HepG2 (cell line): ENCODE measurements around the gene PPP2R1B. TPM values are rescaled to one million over a fixed set of nuclear protein-coding genes. Genes with fewer than 3 reads are reported as not detected.

Experiments
- ATAC-seq: fragments of 200-7000 bp; cut with Tn5 transposase; 3 replicates; pipeline ENCODE4 v1.9.1; 2020; ENCODE audit warnings: mild to moderate bottlenecking, moderate library complexity
- BruUV-seq: library from RNA; stranded (reverse); fragments of 400-500 nt; replicated peaks from 2 replicates; lab custom pipeline; 2021; lab: Mats Ljungman, UMichigan
- CTCF ChIA-PET: fragments of 300-600 bp; formaldehyde crosslinking; extraction: SDS; loops from one replicate; lab custom pipeline; 2021; ENCODE audit warnings: low total read pairs, inconsistent platforms, low intra/inter-chr PET ratio; lab: Yijun Ruan, JAX
- POLR2A ChIA-PET: fragments of 350-600 bp; sonication (Branson Sonifier 250); formaldehyde crosslinking; loops from one replicate; lab custom pipeline; 2020; ENCODE audit warnings: antibody characterized with exemption, inconsistent platforms; lab: Yijun Ruan, JAX
- DNase-seq: peaks from one replicate; pipeline ENCODE4 v3.0.0-alpha.2; 2015; ENCODE audit warnings: low spot score
- FAIRE-seq: peaks from 3 replicates; lab custom pipeline; 2011; peaks lifted over from hg19 to GRCh38; lab: Jason Lieb, UNC
- H2AFZ ChIP-seq: one replicate; pipeline ENCODE4 v1.6.1; 2011; ENCODE audit warnings: low read length, inconsistent platforms
- H3K27ac ChIP-seq: fragments of 300-600 bp; 3 replicates; pipeline ENCODE4 v1.8.0; 2011; ENCODE audit warnings: mixed run types, mild to moderate bottlenecking, mixed read lengths, low read length, inconsistent platforms; ENCODE audit not compliant: insufficient read depth; ENCODE audit errors: extremely low read length
- H3K27me3 ChIP-seq, 2 experiments: fragments of 200-600 bp in 1 of 2; 2 replicates in 1 of 2; 3 replicates in 1 of 2; pipeline versions ENCODE4 v1.6.0 to v1.8.0; 2011; ENCODE audit warnings: low read length in 2 of 2, mild to moderate bottlenecking in 2 of 2, moderate library complexity in 2 of 2, inconsistent platforms in 1 of 2; ENCODE audit not compliant: insufficient read depth in 2 of 2, control insufficient read depth in 1 of 2
- H3K36me3 ChIP-seq, 2 experiments: fragments of 200-600 bp in 1 of 2; replicated peaks in 1 of 2; 2 replicates in 1 of 2; 3 replicates in 1 of 2; pipeline versions ENCODE4 v1.5.1 to v1.8.0; 2011; ENCODE audit warnings: low read length in 2 of 2, inconsistent platforms in 1 of 2; ENCODE audit not compliant: insufficient read depth in 2 of 2, control insufficient read depth in 1 of 2
- H3K4me1 ChIP-seq: 2 replicates; pipeline ENCODE4 v1.5.1; 2012; ENCODE audit warnings: low read length, inconsistent platforms; ENCODE audit not compliant: insufficient read depth
- H3K4me2 ChIP-seq: 2 replicates; pipeline ENCODE4 v1.6.0; 2011; ENCODE audit warnings: low read depth, low read length, inconsistent platforms
- H3K4me3 ChIP-seq, 3 experiments: fragments of 200-600 bp in 1 of 3; sonication (generic), shearing (Covaris generic) in 1 of 3; replicated peaks in 1 of 3; 2 replicates each; pipeline ENCODE4 v1.5.1; 2011 to 2016; ENCODE audit warnings: low read length in 3 of 3, inconsistent platforms in 2 of 3, low read depth in 2 of 3, mild to moderate bottlenecking in 2 of 3, control low read depth in 1 of 3, mixed read lengths in 1 of 3; ENCODE audit not compliant: insufficient read depth in 1 of 3
- H3K79me2 ChIP-seq: one replicate; pipeline ENCODE4 v1.6.1; 2011; ENCODE audit warnings: low read length, inconsistent platforms; ENCODE audit not compliant: insufficient read depth
- H3K9ac ChIP-seq: 2 replicates; pipeline ENCODE4 v1.6.0; 2011; ENCODE audit warnings: mild to moderate bottlenecking, low read depth, low read length, inconsistent platforms; ENCODE audit not compliant: insufficient read depth
- H3K9me3 ChIP-seq: 2 replicates; pipeline ENCODE4 v1.5.1; 2012; ENCODE audit warnings: mild to moderate bottlenecking, low read length
- H4K20me1 ChIP-seq: 2 replicates; pipeline ENCODE4 v1.6.0; 2011; ENCODE audit warnings: inconsistent platforms, mild to moderate bottlenecking, low read length, moderate library complexity; ENCODE audit not compliant: insufficient read depth
- ARID5B ChIP-seq: IDR thresholded peaks from 2 replicates; pipeline ENCODE4 v1.4.0; 2020; ENCODE audit warnings: mild to moderate bottlenecking, missing genetic modification reagents
- HNF4A ChIP-seq: sonication (generic); formaldehyde crosslinking; IDR thresholded peaks from 2 replicates; pipeline ENCODE4 v1.4.0; 2020; ENCODE audit warnings: missing genetic modification reagents
- REXO4 ChIP-seq: sonication (generic); formaldehyde crosslinking; IDR thresholded peaks from 2 replicates; pipeline ENCODE4 v1.8.0; 2022; ENCODE audit warnings: missing genetic modification reagents, mild to moderate bottlenecking, borderline replicate concordance
- RXRB ChIP-seq: IDR thresholded peaks from 2 replicates; pipeline ENCODE4 v1.6.1; 2016; ENCODE audit warnings: borderline replicate concordance, missing genetic modification reagents, missing compliant biosample characterization
- TEF ChIP-seq: sonication (generic); formaldehyde crosslinking; IDR thresholded peaks from 2 replicates; pipeline ENCODE4 v1.5.0; 2020; ENCODE audit warnings: missing genetic modification reagents
- ZNF281 ChIP-seq: sonication (generic); formaldehyde crosslinking; IDR thresholded peaks from 2 replicates; pipeline ENCODE4 v1.4.0; 2020; ENCODE audit warnings: missing genetic modification reagents, borderline replicate concordance
- ZNF292 ChIP-seq: sonication (generic); formaldehyde crosslinking; IDR thresholded peaks from 2 replicates; pipeline ENCODE4 v1.8.1; 2022; ENCODE audit warnings: mild to moderate bottlenecking, low read depth, missing genetic modification reagents, borderline replicate concordance
- ZNF644 ChIP-seq: IDR thresholded peaks from 2 replicates; pipeline ENCODE4 v1.6.1; 2016; ENCODE audit warnings: low read depth
- ZNF652 ChIP-seq: IDR thresholded peaks from 2 replicates; pipeline ENCODE4 v1.6.1; 2016; ENCODE audit warnings: low read depth, borderline replicate concordance
- WGBS: methylation state at CpG from one replicate; pipeline ENCODE4 v1.1.6; 2017; ENCODE audit warnings: low lambda C conversion rate; 5-methylcytosine and 5-hydroxymethylcytosine counted together
- in situ Hi-C: cut with HindIII; loops from 2 replicates; pipeline ENCODE4 v1.10.0; 2017; ENCODE audit warnings: low pct_unique_long_range_greater_than_20kb; ENCODE audit not compliant: extremely low pct_ligation_motif_present
- intact Hi-C: fragments of 100-400 bp; cut with micrococcal nuclease; formaldehyde crosslinking; loops from one replicate; pipeline ENCODE4 v1.10.0; 2022; ENCODE audit not compliant: unreplicated experiment
- polyA plus RNA-seq, 8 experiments: library from polyadenylated mRNA; depleted of rRNA in 3 of 8; stranded (reverse) in 7 of 8; unstranded in 1 of 8; fragments of >200 nt; fragmentation: Illumina TruSeq in 4 of 8; extraction: Trizol in 4 of 8; gene quantifications; 2 replicates each; pipeline versions ENCODE4 v1.2.1 to v1.2.3, GENCODE V29; 2011 to 2016; ENCODE audit warnings: low read depth in 4 of 8, missing spikeins in 1 of 8, mixed read lengths in 1 of 8; ENCODE audit not compliant: insufficient read depth in 1 of 8
- total RNA-seq, 5 experiments: library from RNA; depleted of rRNA; stranded (reverse); fragments of >200 nt; fragmentation: Illumina TruSeq; extraction: Trizol; gene quantifications; 2 replicates each; pipeline ENCODE4 v1.2.3, GENCODE V29; 2016; ENCODE audit warnings: low read depth in 1 of 5

Gene PPP2R1B
- total and polyA plus RNA-seq, 2 of the 13 experiments (the other 11 are each of a cell fraction or from before 2014, with no cell fraction given), result 22.1 to 56.8 TPM

GRCh38 chr11:111792314-111792713 is 26.1 kb upstream of the PPP2R1B start:
- no peak overlapping the region for H3K4me3 ChIP-seq
- H3K36me3 ChIP-seq, result peaks cover 0 to 8% of the 10 kb centered on the region in 2 experiments; a peak in 2 of 5 replicates
- no peak overlapping the region for H3K27ac ChIP-seq
- peaks cover 64% of the 10 kb centered on the region for H3K4me1 ChIP-seq
- no peak for FAIRE-seq
- ChIA-PET POLR2A (interaction anchor here (0.8 to 2.0 kb wide), 4 partner anchors 8 to 54 kb away, joined by 3 to 8 read pairs (median 4); no protein-coding TSS in a partner anchor), CTCF (no interaction called here)
- in situ Hi-C loops, result no loop called here
- ATAC-seq, result no peak
- DNase-seq, result peak; percentile 26
- H3K79me2 ChIP-seq, result peaks cover 2% of the 10 kb centered on the region
- no peaks in the 10 kb centered on the region for H3K27me3 ChIP-seq
- no peak overlapping the region for H3K9ac ChIP-seq
- whole genome bisulfite sequencing, result 100% methylated on average over 1 of the region's 1 CpG
- no peaks in the 10 kb centered on the region for H4K20me1 ChIP-seq
- intact Hi-C loops, result no loop called here
- no TSS peak for BruUV-seq
- TF ChIP-seq RXRB (CRISPR knock-in tag), result no peak
- TF ChIP-seq REXO4, result no peak
- TF ChIP-seq ZNF292 (CRISPR knock-in tag), result no peak
- peak; percentile 38; the same call in 1 of the 2 replicates for TF ChIP-seq ARID5B (CRISPR knock-in tag)
- no peak for TF ChIP-seq TEF
- TF ChIP-seq ZNF644 (CRISPR knock-in tag), result peak; percentile 45; the same call in 1 of the 2 replicates
- no peak for TF ChIP-seq ZNF281
- peak; percentile 94 for TF ChIP-seq ZNF652 (CRISPR knock-in tag)
- TF ChIP-seq HNF4A (CRISPR knock-in tag), result peak; percentile 51; the same call in 1 of the 2 replicates
- H2AFZ ChIP-seq, result no peak overlapping the region
- H3K9me3 ChIP-seq, result no peaks in the 10 kb centered on the region
- H3K4me2 ChIP-seq, result no peak overlapping the region
